BLaER1 (cell line): ENCODE results near the gene UNC5A.
"Not testable (repeated sequence)": the region's sequence is repeated elsewhere in the genome, so short reads cannot be mapped to it uniquely, and the experiment has no call there.

Experiments
- H3K27ac ChIP-seq: shearing (Covaris generic); formaldehyde crosslinking; 2 replicates; pipeline ENCODE4 v1.8.1; 2022
- H3K27me3 ChIP-seq: shearing (Covaris generic); formaldehyde crosslinking; 2 replicates; pipeline ENCODE4 v1.8.1; 2022
- H3K36me3 ChIP-seq: shearing (Covaris generic); formaldehyde crosslinking; 2 replicates; pipeline ENCODE4 v1.8.1; 2022
- H3K4me1 ChIP-seq: shearing (Covaris generic); formaldehyde crosslinking; 2 replicates; pipeline ENCODE4 v1.8.1; 2022
- H3K4me2 ChIP-seq: shearing (Covaris generic); formaldehyde crosslinking; 2 replicates; pipeline ENCODE4 v1.8.1; 2022
- H3K4me3 ChIP-seq: shearing (Covaris generic); formaldehyde crosslinking; 2 replicates; pipeline ENCODE4 v1.8.1; 2022
- H3K9ac ChIP-seq: shearing (Covaris generic); formaldehyde crosslinking; 2 replicates; pipeline ENCODE4 v1.8.1; 2022
- H3K9me3 ChIP-seq: shearing (Covaris generic); formaldehyde crosslinking; 2 replicates; pipeline ENCODE4 v1.8.1; 2022
- H4K20me1 ChIP-seq: shearing (Covaris generic); formaldehyde crosslinking; 2 replicates; pipeline ENCODE4 v1.8.1; 2022
- Cebpa-rat ChIP-seq: shearing (Covaris generic); IDR thresholded peaks from 2 replicates; pipeline ENCODE4 v1.8.1; 2022

UNC5A gene

DNA sequence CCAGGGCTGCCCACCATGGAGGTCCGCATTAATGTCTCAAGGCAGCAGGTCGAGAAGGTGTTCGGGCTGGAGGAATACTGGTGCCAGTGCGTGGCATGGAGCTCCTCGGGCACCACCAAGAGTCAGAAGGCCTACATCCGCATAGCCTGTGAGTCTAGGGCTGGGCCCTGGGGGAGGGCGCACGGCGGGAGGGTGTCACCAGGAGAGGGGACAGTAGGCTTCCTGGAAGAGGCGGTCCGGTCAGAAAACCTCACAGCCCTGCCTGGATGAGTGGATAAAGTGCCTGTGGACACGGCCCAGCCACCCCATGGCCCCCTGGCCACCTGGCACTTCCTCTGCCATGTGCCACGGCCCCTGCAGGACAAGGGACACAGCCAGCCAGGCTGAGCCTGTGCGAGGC, 57.8 kb downstream of the UNC5A start:
- Histone ChIP-seq H3K27me3 (peaks cover 64% of the 10 kb centered on the region), H3K9me3 (peaks cover 25% of the 10 kb centered on the region; the same call in 1 of the 2 replicates), H3K4me2 (no peak overlapping the region), H3K27ac (no peak overlapping the region), H3K36me3 (no peaks in the 10 kb centered on the region), H3K4me3 (no peak overlapping the region), H3K4me1 (peaks cover 3% of the 10 kb centered on the region), H4K20me1 (peaks cover 45% of the 10 kb centered on the region), H3K9ac (no peak overlapping the region)
- TF ChIP-seq Cebpa-rat = no peak

- peaks cover 25% of the 10 kb centered on the region; the same call in 1 of the 2 replicates for H3K9me3 ChIP-seq
- no peak for TF ChIP-seq Cebpa-rat
- H3K9ac ChIP-seq = no peak overlapping the region
- H4K20me1 ChIP-seq = peaks cover 41% of the 10 kb centered on the region
- no peak overlapping the region for H3K4me3 ChIP-seq
- peaks cover 6% of the 10 kb centered on the region; the same call in 1 of the 2 replicates for H3K4me1 ChIP-seq
- no peak overlapping the region for H3K4me2 ChIP-seq
- no peak overlapping the region for H3K27ac ChIP-seq
- H3K27me3 ChIP-seq = peaks cover 64% of the 10 kb centered on the region
- no peaks in the 10 kb centered on the region for H3K36me3 ChIP-seq
These were observed 58.4 kb downstream of the UNC5A start for GRCh38 chr5:176868731-176869130.

DNA sequence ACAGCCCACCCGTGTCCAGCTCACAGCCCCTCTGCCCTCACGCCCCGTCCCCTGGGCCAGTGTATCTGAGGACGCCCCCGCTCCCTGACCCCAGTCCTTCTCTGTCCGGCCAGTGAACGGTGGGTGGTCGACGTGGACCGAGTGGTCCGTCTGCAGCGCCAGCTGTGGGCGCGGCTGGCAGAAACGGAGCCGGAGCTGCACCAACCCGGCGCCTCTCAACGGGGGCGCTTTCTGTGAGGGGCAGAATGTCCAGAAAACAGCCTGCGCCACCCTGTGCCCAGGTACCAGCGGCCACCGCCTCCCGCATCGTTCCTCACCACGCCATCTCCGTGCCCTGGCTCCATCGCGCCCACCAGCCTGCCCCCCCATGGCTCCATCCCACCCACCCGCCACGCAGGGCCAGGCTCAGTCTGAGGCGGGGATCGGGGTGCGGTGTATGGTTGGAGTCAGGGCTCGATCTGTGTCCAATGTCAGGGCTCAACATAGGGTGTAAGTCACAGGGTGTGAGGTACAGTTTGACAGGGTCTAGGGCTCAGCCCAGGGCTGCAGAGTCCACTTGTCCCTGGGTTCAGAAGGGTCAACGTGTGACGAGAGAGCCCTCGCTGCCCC, 59.2 kb downstream of the UNC5A start:
- peaks cover 8% of the 10 kb centered on the region; the same call in 1 of the 2 replicates for H3K4me1 ChIP-seq
- H3K4me3 ChIP-seq = no peak overlapping the region
- H3K27me3 ChIP-seq = peaks cover 64% of the 10 kb centered on the region
- H3K9ac ChIP-seq = no peak overlapping the region
- peaks cover 33% of the 10 kb centered on the region for H4K20me1 ChIP-seq
- no peak for TF ChIP-seq Cebpa-rat
- no peak overlapping the region for H3K27ac ChIP-seq
- H3K36me3 ChIP-seq = no peaks in the 10 kb centered on the region
- no peak overlapping the region for H3K4me2 ChIP-seq
- peaks cover 25% of the 10 kb centered on the region; the same call in 1 of the 2 replicates for H3K9me3 ChIP-seq

DNA sequence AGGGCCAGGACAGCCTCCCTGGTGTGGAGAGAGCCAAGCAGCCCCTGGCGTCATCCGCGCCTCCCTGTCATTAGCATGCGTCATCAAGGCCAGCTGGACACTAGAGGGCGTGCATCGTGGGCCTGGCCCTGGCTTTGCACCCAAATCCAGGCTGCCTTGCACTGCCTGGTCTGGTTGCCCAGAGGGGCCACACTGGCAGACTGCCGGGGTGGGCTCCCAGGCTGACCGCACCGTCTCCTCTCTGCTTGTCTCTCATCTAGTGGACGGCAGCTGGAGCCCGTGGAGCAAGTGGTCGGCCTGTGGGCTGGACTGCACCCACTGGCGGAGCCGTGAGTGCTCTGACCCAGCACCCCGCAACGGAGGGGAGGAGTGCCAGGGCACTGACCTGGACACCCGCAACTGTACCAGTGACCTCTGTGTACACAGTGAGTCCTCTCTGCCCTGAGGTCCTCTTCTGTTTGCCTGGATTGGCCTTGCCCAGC, 59.8 kb downstream of the UNC5A start:
- H3K9ac ChIP-seq = no peak overlapping the region
- no peak for TF ChIP-seq Cebpa-rat
- peaks cover 64% of the 10 kb centered on the region for H3K27me3 ChIP-seq
- no peak overlapping the region for H3K27ac ChIP-seq
- peaks cover 8% of the 10 kb centered on the region; the same call in 1 of the 2 replicates for H3K4me1 ChIP-seq
- H3K4me3 ChIP-seq = no peak overlapping the region
- no peaks in the 10 kb centered on the region for H3K36me3 ChIP-seq
- peaks cover 27% of the 10 kb centered on the region for H4K20me1 ChIP-seq
- no peak overlapping the region for H3K4me2 ChIP-seq
- peaks cover 25% of the 10 kb centered on the region; the same call in 1 of the 2 replicates for H3K9me3 ChIP-seq

DNA sequence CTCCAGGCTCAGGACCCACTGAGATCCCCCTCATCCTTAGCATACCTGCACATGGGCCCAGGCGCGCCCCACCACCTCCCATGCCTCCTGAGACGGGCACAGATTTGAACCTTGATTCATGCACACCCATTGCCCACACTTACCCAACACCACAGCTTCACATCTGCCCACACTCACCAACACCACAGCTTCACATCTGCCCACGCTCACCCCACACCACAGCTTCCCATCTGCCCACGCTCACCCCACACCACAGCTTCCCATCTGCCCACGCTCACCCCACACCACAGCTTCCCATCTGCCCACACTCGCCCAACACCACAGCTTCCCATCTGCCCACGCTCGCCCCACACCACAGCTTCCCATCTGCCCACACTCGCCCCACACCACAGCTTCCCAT, 60.3 kb downstream of the UNC5A start:
- Histone ChIP-seq H3K9me3 (peaks cover 25% of the 10 kb centered on the region; the same call in 1 of the 2 replicates), H3K4me1 (peaks cover 11% of the 10 kb centered on the region), H3K27me3 (peaks cover 64% of the 10 kb centered on the region), H4K20me1 (peaks cover 26% of the 10 kb centered on the region; the same call in 1 of the 2 replicates)
- H3K36me3 ChIP-seq, H3K9ac ChIP-seq, H3K27ac ChIP-seq, H3K4me3 ChIP-seq, H3K4me2 ChIP-seq: not testable (repeated sequence)

- H3K36me3 ChIP-seq, H3K4me3 ChIP-seq, H3K9ac ChIP-seq, H3K27ac ChIP-seq, H3K4me2 ChIP-seq: not testable (repeated sequence)
- H4K20me1 ChIP-seq = peaks cover 27% of the 10 kb centered on the region; the same call in 1 of the 2 replicates
- peaks cover 21% of the 10 kb centered on the region for H3K4me1 ChIP-seq
- peaks cover 64% of the 10 kb centered on the region for H3K27me3 ChIP-seq
- peaks cover 25% of the 10 kb centered on the region; the same call in 1 of the 2 replicates for H3K9me3 ChIP-seq
These were observed 62.2 kb downstream of the UNC5A start for GRCh38 chr5:176872586-176872985.

DNA sequence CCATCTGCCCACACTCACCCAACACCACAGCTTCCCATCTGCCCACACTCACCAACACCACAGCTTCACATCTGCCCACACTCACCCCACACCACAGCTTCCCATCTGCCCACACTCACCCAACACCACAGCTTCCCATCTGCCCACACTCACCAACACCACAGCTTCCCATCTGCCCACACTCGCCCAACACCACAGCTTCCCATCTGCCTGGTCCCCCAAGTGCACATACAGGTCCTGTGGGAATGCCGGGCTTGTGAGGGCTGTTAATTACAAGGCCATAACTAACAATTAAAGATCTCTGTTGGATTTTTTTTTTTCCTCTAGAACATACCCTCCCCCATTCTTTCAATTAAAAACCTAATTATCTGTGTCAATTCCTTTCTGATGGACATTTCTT, 62.7 kb downstream of the UNC5A start:
- H3K4me3 ChIP-seq, H3K36me3 ChIP-seq, H3K9ac ChIP-seq, H3K27ac ChIP-seq: not testable (repeated sequence)
- H4K20me1 ChIP-seq = peaks cover 27% of the 10 kb centered on the region; the same call in 1 of the 2 replicates
- H3K4me2 ChIP-seq = peak overlapping the region; percentile 16; the same call in 1 of the 2 replicates
- H3K27me3 ChIP-seq = peaks cover 64% of the 10 kb centered on the region
- peaks cover 21% of the 10 kb centered on the region for H3K4me1 ChIP-seq
- H3K9me3 ChIP-seq = peaks cover 25% of the 10 kb centered on the region; the same call in 1 of the 2 replicates

DNA sequence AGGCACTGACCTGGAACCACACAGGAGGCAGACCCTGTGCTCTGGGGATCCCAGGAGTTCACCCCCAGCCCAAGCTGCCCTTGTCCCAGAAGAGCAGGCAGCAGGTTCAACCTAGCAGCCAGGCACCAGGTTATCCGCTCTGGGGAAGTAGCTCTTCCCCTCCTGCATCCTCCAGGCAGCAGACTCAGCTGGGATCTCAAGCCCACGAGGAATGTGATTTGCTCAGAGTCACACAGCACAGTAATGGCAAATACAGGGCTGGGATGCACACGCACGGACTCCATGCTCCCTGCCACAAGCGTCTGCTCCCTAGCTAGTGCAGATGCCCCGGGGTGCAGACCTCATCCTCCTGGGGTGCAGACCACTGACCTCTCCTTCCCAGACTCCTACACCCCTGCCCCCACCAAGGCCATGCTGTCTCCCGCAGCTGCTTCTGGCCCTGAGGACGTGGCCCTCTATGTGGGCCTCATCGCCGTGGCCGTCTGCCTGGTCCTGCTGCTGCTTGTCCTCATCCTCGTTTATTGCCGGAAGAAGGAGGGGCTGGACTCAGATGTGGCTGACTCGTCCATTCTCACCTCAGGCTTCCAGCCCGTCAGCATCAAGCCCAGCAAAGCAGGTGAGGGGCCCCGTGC, 63.3 kb downstream of the UNC5A start:
- Histone ChIP-seq H3K4me3 (no peak overlapping the region), H3K9ac (no peak overlapping the region), H4K20me1 (peaks cover 33% of the 10 kb centered on the region; the same call in 1 of the 2 replicates), H3K36me3 (no peaks in the 10 kb centered on the region), H3K9me3 (peaks cover 20% of the 10 kb centered on the region; the same call in 1 of the 2 replicates), H3K4me2 (peak overlapping the region; percentile 16; the same call in 1 of the 2 replicates), H3K27me3 (peaks cover 64% of the 10 kb centered on the region), H3K27ac (no peak overlapping the region), H3K4me1 (peaks cover 21% of the 10 kb centered on the region)
- no peak for TF ChIP-seq Cebpa-rat

DNA sequence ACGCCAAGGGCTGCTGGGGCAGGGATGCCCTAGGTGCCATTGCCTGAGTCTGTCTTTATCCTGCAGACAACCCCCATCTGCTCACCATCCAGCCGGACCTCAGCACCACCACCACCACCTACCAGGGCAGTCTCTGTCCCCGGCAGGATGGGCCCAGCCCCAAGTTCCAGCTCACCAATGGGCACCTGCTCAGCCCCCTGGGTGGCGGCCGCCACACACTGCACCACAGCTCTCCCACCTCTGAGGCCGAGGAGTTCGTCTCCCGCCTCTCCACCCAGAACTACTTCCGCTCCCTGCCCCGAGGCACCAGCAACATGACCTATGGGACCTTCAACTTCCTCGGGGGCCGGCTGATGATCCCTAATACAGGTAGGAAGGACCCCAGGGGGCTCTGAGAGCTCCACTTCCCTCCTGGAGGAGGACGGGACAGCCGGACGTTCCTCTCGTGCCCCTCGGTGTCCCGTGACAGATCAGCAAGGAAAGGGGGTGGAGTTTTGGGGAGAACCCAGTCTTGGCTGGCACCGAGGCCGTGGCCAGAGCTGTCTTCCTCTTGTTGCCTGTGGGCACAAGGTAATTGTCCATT, 63.9 kb downstream of the UNC5A start:
- H3K4me2 ChIP-seq = peak overlapping the region; percentile 16; the same call in 1 of the 2 replicates
- TF ChIP-seq Cebpa-rat = no peak
- H3K4me3 ChIP-seq = no peak overlapping the region
- no peak overlapping the region for H3K9ac ChIP-seq
- peaks cover 38% of the 10 kb centered on the region; the same call in 1 of the 2 replicates for H4K20me1 ChIP-seq
- H3K9me3 ChIP-seq = peaks cover 14% of the 10 kb centered on the region; the same call in 1 of the 2 replicates
- H3K27me3 ChIP-seq = peaks cover 63% of the 10 kb centered on the region
- H3K36me3 ChIP-seq = no peaks in the 10 kb centered on the region
- H3K27ac ChIP-seq = no peak overlapping the region
- peaks cover 21% of the 10 kb centered on the region for H3K4me1 ChIP-seq
